CD4-positive, alpha-beta T cell treated with Interleukin-1 beta for 1 hour (primary cell): Measurements from ENCODE around the gene STARD10.
A peak's percentile ranks its signal among the peaks of the same experiment; 100 is the strongest.

Source experiments
- DNase-seq, 2 donors: peaks; one replicate each; pipeline ENCODE4 v3.0.0-alpha.2; 2020 to 2022

The STARD10 gene

DNA sequence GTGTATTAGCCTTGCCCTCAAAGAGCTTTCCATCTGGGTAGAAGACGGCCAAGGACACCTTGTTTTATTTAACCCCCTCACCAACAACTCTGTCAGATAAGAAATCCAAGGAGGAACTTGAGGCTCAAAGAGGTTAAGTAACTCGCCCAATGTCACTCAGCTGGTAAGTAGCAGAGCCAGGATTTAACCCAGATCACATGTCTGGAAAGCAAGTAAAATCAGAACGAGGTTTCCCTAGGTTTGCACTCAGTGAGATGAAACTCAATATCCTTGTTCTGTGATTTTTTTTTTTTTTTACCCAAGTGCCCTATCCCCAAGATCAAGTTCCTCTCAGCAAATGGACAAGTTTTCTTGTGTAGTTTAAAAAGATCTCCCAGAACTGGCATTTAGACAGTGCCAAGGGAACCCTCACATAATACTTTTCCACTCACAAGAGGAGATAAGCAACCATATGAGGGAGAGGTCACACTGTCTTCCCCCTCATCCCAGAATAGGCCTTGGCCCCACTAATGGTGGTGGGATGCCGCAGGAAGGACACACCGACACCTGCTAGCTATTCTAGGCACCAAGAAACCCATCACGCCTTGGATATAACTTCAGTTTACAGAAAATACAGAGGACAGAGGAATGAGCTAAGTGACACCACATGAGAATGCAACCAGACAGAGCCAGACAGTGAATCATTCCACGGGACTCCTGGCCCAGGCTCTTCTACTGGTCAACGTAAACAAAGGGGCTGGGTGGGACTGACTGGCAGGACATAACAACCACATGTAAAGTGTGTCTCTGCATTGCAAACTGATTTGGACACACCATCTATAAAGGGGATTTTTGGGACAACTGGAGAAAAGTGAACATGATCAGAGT is 33.1 kb downstream of the STARD10 start:
- DNase-seq: no peak

DNA sequence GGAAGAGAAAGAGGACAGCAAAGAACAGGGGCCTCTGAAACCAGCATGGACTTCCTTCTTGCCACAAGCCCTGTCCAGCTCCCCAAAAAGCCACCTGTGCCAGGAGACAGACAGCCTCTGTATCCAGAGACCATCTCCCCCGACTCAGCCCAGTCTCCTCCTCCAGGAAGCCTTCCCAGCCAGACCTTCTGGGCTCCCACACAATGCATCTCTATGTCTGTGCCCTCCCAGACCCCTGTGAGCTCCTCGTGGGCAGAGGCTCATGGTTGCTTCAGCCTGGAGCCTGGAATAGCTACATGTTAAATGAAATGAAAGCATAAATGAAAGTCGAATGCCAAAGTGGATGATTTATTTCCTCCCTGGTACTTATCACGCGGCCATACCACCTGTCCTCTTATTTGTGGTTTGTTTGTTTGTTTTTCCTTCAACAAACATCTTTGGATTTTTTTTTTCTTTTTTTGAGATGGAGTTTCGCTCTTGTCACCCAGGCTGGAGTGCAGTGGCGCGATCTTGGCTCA is 34.3 kb downstream of the STARD10 start:
- no peak for DNase-seq

DNA sequence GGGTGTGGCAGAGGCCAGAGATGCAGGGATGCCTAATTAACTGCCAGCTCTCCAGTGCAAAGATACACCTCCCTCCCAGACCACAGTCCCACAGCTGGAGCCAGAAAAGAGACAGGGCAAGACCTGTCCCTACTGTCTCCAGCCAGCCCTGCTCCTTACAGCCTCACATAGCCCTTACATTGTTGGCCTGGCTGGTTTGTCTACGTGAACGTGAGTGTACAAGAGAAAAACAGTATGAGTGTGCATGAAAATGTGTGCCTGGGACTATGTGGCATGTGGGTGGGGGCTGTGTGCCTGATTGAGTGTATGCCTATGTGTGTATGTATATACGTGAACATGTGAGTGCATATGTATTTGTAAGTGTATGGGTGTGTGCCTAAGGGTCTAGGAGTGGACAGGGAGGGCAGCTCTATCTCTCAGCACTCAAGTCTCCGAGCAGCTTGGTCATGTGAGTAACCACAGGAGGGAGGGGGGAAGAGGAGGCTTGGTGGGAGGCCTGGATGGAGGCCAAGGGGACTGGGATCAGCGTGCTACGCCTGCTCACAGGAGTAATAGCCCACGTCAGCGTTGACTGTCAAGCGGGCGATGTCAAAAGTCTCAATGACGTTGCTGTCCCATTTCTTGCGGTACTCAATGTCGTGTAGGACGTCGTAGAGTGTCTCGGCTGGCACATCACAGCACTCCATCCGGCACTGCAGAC is 35.0 kb downstream of the STARD10 start:
- peak in 1 of 2 donors; percentile 30 for DNase-seq

DNA sequence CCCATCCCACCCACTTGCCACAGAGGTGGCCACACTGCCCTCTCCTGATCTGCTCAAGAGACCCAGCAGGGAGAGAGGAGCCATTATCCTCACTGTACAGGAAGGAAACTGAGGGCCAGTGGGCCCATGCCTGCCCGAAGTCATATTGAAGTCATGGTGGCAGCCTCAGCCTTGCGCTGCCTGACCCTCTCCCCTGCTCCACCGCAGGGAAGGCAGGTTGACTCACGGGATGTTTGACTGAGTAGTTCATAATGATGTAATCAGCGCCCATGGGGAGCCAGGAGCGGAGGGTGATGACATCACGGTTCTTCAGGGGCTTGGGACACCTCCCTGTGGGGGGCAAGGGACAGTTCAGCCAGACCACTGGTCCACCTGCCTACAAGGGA is 35.5 kb downstream of the STARD10 start:
- DNase-seq: no peak

DNA sequence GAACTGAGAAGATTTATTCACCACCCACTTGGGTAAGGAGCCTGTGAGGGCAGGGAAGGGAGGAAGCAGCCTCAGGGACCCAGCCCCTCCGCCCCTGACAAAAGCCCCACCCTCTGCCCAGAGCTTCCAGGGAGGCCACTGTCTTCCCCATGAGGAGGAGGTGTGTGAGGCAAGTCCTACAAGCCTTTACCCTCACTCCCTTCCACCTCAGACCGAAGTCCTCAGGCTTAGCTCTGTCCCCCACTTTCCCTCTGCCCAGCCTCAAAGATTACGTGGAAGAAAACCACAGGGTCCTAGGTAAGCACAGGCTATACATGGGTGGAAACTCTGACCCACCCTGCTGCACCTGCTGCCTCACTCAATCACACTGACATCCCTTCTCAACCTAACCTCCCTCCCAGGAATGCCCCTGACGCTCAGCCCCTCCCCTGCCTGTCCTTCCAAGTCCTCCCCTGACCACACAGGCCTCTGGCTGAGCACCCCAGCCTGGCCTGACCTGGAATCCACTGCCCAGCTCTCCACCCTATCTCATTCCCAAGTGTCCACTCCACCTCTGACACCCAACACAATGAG is 38.0 kb downstream of the STARD10 start:
- no peak for DNase-seq

DNA sequence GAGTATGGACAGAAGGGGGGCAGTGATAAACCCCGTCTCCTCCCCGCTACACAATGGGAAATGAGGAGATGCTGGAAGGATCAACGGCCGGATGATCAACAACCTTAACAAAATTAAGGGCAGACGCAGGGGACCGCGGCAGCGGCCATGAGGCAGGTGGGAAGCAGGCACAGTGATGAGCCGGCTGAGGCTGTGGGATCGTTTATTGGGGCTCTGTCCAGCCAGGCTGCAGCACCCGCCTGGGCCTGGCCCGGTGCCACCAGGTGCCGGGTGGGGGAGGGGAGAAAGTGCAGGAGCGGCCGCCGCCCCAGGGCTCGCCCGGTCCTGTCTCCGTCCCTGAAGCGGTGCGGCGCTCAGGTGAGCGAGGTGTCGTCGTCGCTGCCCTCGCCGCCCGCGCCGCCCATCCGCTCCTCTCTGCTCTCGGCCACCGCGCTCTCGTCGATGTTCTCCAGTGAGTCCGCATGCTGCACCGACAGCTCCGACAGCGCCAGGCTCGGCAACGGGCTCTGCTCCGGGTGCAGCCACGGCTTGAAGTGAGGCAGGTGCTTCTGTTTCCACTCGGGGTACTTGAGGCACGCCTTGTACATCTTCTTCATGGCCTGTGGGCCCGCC is 39.2 kb downstream of the STARD10 start:
- no peak for DNase-seq

DNA sequence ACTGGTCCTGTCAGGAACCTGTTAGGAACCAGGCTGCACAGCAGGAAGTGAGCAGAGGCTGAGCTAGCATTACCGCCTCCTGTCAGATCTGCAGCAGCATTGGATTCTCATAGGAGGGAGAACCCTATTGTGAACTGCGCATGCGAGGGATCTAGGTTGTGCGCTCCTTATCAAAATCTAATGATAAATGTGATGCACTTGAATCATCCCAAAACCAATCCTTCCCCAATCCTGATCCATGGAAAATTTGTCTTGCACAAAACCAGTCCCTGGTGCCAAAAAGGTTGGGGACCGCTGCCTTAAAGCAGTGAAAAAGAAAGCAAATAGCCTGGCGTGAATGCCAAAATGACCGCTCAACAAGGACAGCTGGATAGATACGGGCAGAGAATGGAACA is 39.7 kb downstream of the STARD10 start:
- DNase-seq: no peak

DNA sequence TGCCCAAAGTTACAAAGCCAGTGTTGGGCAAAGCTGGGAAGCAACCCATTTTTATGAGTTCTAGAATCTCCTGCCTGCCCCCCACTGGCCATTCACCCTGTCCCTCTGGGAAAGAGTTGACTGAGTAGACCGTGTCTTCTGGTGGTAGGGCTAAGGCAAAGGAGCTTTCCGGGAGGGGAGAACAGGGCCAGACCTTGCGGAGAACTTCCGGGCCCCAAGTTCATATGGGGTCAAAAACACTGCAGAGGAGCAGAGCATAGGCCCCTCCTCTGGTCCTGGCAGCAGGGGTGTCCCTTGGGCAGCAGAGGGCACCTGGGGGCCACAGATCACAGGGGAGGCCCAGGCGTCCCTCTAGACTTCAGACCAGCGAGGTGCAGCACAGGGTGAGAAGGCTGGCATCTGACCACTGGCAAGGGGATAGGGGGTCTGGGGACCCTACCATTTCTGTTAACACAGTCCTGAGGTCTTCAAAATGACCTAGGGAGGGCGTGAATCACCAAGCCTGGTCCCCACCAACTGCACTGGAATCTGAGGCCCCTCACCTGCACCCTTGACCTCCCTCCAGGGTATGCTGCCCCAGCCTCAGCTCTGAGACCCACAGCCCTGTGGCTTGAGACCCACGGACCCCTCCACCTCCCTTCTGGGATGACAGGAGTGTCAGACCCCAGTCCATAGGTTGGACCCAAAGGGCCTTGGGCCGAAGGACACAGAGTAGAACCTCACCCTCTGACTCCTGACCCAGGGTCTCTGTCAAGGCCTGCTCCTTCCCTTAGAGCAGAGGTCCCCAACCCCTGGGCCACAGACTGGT is 40.3 kb downstream of the STARD10 start:
- no peak for DNase-seq

DNA sequence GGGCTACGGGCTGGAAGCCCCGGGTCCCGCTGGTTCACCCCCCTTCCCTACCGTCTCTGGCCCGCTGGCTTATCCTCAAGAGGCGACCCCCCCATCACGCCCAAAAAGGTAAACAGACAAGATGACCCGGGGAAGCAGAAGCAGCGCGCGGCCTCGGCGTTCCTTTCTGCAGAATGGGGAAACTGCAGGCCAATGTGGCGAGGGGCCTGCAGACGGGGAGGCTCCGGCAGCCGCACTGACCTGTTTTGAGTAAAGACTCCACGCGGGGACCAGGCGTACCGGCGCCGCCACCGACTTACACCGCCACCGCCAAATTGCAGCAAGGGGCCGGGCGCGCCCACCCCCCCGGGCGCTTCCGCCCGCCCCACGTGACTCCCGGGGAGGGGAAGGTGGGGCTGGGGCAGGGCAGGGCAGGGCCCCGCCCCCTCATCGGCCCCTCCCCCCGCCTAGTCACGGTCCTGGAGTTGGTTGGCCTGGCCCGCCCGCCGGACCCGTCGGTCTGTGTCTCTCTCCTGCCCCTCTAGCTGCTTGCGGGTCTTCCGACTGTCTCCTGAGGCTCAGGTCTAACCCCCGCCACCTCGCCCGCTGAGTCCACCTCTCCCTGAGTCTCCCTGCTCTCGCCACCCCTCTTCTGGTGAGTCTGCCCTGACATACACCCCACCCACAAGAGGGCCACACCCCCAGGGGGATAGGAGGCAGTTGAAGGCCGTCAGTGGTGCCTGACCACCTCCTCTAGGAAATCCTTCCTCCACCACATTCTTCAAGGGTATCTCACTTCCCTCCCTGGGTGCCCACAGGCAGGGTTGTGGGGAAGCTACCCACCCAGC is 41.5 kb downstream of the STARD10 start, which contains the start of gene ARAP1:
Gene ARAP1 (minus strand): TSS at position 321 of the 827 bp plus-strand sequence. CDS start 25,280 bp downstream, outside the sequence.
- peak; percentile 83 for DNase-seq

DNA sequence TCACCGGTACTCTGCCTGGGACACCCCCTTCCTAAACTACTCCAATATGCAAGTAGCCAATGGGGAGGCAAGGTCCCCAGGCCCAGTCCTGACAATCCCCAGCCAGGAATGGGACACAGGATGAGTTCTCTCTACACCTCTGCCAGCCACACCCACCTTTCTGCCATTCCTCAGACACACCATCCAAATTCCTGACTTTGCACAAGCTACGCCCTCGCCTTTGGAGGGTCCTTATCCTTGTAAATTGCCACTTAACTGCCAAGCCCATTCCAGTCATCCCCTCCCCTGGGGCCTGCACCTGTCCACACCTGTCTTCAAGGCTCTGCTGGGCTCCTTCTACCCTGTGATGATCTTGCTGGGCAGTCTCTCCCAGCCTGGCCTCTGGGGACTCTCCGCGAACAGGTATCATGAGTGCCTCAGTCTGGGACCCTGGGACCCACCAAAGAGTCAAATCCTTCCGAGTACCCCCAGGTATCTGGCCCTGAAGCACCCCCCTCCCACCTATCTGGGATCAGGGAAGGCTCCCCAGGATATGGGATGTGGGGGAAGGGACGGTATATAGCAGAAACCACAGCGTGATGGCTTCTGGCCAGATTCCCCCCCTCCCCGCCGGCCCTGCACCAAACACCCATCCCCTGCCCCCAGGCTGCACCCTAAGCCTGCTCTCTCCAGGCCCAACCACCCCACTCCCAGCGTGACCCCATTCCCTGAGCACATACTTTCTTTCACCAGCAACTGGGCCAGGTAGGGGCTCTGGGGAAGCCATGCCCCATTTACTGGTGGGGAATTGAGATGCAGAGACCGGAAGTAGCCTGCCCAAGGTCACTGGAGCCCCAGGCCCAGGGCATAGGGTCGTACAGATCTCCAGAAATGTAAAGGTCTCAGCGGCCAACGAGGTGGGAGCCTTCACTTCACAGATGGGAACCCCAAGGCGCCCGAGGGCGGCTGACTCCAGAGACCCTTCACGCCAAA is 42.4 kb downstream of the STARD10 start:
- no peak for DNase-seq

DNA sequence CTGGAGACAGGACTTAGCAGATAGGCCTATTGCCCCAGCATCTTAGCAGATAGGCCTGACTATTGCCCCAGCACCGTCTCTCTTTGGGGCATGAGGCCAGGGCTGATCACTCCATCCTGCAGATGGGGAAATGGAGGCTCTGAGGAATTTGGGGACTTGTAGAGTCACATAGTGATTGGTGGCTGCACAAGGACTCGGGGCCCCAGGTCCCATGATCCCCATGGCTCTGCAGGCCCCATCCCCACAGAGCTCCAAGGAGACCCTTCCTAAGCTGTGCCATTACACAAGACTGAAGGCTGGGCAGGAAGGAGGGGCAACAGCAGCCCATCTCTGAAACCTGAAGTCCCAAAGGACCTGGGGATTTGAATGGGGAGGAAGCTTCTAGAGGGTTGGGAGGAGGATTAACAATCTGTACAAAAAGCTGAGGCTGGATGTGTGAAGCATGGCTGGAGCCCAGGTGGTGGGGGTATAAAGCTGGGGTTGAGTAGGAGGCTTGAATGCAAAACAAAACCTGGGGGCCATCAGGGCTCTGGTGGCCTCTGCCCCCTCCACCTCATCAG is 43.2 kb downstream of the STARD10 start:
- no peak for DNase-seq

DNA sequence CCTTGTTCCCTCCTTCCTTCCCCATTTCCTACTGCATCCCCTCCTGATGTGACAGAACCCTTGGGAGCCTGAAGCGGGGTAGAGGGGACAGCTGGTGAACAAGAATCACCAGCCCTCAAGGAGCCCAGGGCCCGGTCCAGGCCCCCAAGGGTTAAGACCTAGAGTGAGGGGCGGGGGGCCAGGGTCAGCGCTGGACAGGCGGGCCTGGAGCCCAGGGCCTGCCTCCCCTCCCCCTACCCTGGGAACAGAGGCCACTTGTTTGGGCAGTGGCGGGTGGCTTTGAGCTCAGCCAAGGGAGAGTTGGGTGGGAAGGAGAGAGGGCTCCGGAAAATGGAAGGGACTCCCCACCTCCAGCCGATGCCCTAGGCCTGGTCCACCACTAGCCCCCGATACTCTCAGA is 43.8 kb downstream of the STARD10 start:
- no peak for DNase-seq

DNA sequence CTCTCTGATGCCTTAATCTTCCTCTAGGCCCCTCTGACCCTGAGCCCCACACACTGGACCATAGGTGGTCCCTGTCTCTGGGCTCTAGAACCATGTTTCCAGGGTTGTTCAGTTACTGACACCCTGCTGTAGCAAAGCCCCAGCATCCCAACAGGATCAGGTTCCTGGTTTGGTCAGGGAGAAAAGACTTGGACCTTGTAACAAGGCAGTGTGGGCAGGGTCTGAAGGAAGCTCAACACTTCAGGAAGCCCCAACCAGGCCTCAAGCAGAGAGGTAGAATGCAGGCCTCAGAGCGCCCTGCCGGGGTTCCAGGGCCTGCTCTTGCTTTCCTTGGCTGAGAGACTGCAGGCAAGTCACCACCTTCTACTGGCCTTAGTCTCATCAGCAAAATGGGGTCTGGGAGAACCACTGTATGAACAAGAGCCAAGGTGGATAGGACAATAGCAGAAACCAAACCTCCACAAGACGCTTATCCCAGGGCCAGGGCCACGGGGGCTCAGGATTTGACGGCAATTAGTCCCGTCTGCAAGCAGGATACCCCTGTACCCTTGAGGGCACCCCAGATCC is 46.5 kb downstream of the STARD10 start:
- DNase-seq: no peak

DNA sequence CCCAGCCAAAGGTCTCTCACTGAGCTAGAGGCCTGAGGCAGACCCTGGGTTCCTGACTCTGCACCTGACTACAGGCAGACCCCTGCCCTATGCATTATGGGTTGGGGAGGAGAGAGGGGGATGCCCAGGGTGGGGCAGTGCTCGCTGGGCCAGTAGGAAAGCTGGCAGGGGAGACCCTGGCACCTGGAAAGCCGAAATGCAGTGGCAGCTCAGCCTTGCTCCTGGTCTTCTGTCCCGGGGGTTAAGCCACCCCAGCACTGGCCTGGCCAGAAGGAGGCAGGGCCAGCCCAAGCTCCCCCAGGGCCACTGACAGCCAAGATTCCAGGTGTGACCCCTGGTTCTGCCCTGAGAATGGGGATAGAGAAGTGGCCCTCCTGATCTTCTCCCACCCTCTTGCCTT is 47.0 kb downstream of the STARD10 start:
- no peak for DNase-seq

DNA sequence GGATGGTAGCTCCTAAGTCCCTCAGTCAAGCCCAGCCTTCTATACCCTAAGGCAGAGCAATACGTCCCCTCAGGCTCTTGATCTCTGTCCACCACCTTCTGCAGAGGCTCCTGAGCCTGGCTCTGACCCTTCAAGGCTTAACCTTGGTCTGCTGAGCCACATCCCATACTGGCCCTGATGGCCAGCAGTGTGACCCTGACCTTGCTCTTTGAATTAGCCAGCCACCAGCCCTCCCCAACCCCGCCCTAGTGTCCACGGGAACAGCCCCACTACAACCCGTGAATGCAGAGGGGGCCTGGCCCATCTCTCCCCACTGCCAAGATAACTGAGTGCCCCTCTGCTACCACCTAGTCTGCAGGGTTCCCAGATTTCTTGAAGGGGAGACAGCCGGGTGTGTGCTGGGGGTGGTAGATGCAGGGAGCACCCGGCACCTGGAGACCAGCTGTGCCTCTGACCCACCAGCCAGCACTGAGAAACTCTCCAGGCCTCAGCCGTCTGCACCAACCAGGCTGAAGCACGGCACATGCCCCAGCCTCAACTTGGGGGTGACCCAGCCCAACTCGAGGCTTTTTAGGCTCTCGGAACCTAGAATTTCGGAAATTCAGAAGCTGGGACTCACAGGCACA is 47.8 kb downstream of the STARD10 start:
- DNase-seq: no peak

DNA sequence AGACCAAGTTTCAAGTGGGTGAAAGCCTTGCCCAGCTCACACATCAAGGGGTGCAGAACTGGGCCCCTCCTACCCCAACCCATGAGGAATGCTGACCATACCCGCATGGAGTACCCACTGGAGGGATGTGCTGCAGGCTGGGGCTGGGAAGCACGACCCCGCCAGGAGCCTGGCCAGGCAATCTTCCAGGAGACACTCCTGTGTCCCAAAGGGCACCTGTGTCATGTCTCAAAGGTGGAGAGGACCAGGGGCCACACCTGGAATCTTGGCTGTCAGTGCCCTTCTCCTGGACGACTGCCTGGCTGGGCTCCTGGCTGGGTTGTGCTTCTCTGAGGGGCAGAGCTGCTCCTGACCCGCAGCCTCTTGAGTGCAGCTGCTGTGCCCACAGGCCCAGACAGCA is 48.3 kb downstream of the STARD10 start:
- DNase-seq: no peak

DNA sequence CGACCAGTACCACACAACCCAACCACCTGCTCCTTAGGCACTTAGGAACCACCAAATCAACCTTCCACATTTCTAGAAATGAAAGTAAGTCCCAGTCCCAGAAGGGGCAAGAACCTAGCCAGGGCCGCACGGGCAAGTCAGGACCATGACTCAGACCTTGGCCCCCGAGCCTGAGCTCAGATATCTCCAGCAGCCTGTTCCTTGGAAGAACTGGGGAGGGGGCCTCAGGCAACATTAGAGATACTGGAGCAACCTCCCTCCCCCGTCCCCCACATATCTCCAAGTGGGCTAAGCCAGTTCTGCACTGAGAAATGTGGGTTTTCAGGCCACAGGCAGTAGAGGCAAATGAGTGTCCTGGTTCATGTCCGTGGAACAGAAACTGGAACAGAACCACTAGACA is 49.4 kb downstream of the STARD10 start:
- DNase-seq: no peak

DNA sequence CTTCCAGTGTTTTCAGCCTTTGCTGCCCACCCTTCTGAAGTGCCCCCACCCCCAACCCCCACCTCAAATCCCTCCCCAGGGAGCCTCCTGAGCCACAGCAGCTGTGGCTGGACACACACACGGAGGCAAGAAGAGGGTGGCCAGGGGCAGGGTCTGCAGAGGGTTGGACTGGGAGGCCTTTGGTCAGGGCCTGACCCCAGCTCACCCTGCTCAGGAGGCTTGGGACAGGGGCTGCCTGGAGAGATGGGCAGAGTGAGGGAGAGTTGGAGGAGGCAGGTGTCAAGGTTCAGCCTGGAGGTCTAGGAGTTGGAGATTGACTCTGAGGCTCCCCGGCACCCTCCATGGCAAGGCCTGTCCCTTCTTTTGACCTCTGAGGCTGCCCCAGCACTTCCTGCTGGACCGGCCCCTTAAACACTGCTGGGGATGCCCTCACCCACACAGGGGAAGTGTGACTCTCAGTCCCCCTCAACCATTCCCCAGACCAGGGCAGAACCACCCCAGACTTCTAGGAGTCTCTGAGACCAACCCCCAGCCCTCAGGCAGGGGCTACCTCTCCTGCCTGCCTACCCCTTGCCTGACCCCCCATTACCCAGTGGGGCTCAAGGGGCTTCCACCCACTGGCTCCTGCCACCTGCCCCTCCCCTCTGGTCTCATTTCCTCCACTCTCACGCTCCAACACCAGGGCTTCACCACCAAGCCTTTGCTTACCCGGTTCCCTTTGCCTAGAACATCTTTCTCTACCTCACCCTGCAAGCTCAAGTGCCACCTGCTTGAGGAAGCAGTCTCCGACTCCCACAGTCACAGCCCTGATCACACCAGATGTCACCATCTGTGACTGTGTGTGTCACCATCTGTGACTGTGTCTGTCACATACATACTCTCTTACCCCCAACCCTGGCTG is 50.3 kb downstream of the STARD10 start:
- DNase-seq: peak; percentile 30 to 77
